Fibroblast of lung (primary cell): ENCODE results near the gene SRRD. TPM values are rescaled to one million over a fixed set of nuclear protein-coding genes. Genes with fewer than 3 reads are reported as not detected.
"Not testable (repeated sequence)": the region's sequence is repeated elsewhere in the genome, so short reads cannot be mapped to it uniquely, and the experiment has no call there.

ENCODE experiments used
- DNase-seq, 2 donors: peaks; one replicate each; pipeline versions ENCODE4 v3.0.0 to v3.0.0-alpha.2; 2010; ENCODE audit warnings: low read depth in 2 of 2
- H2AFZ ChIP-seq: 2 replicates; pipeline ENCODE4 v1.5.1; 2012; ENCODE audit warnings: low read length, control low read depth, inconsistent platforms
- H3K27ac ChIP-seq: 2 replicates; pipeline ENCODE4 v1.5.1; 2011; ENCODE audit warnings: low read length, control low read depth; ENCODE audit not compliant: insufficient read depth
- H3K27me3 ChIP-seq: 2 replicates; pipeline ENCODE4 v1.5.1; 2011; ENCODE audit warnings: mild to moderate bottlenecking, low read length; ENCODE audit not compliant: control insufficient read depth, insufficient read depth
- H3K36me3 ChIP-seq: 2 replicates; pipeline ENCODE4 v1.5.1; 2011; ENCODE audit warnings: low read length; ENCODE audit not compliant: control insufficient read depth, insufficient read depth
- H3K4me1 ChIP-seq: 2 replicates; pipeline ENCODE4 v1.5.1; 2011; ENCODE audit warnings: low read length; ENCODE audit not compliant: control insufficient read depth, insufficient read depth; ENCODE audit errors: extremely low read depth
- H3K4me2 ChIP-seq: 2 replicates; pipeline ENCODE4 v1.5.1; 2011; ENCODE audit warnings: low read length, control low read depth; ENCODE audit not compliant: insufficient read depth; ENCODE audit errors: extremely low read depth
- H3K4me3 ChIP-seq, 4 experiments: fragments of 200-600 bp in 1 of 4; sonication (generic) in 1 of 4; replicated peaks in 1 of 4; 2 replicates each; pipeline ENCODE4 v1.5.1; 2011 to 2016; ENCODE audit warnings: low read length in 4 of 4, low read depth in 3 of 4, mild to moderate bottlenecking in 3 of 4, control low read depth in 2 of 4, inconsistent platforms in 1 of 4, mixed read lengths in 1 of 4; ENCODE audit not compliant: insufficient read depth in 1 of 4; ENCODE audit errors: control extremely low read depth in 1 of 4
- H3K79me2 ChIP-seq: 2 replicates; pipeline ENCODE4 v1.5.1; 2012; ENCODE audit warnings: mild to moderate bottlenecking, low read length, inconsistent platforms; ENCODE audit not compliant: control insufficient read depth, insufficient read depth
- H3K9ac ChIP-seq: 2 replicates; pipeline ENCODE4 v1.5.1; 2011; ENCODE audit warnings: mild to moderate bottlenecking, low read length, control low read depth; ENCODE audit not compliant: insufficient read depth
- H3K9me3 ChIP-seq: 2 replicates; pipeline ENCODE4 v1.5.1; 2012; ENCODE audit warnings: low read depth, low read length; ENCODE audit not compliant: control insufficient read depth, insufficient read depth
- H4K20me1 ChIP-seq: 2 replicates; pipeline ENCODE4 v1.5.1; 2011; ENCODE audit warnings: low read length; ENCODE audit not compliant: control insufficient read depth, insufficient read depth; ENCODE audit errors: extremely low read depth
- CTCF ChIP-seq, 2 donors: IDR thresholded peaks in 1 of 2; conservative IDR thresholded peaks in 1 of 2; 1 replicate in 1 of 2; 2 replicates in 1 of 2; pipeline ENCODE4 v1.5.1; 2011 to 2012; ENCODE audit warnings: low read length in 2 of 2, control low read depth in 1 of 2, inconsistent platforms in 1 of 2, low read depth in 1 of 2, mild to moderate bottlenecking in 1 of 2
- EZH2 ChIP-seq: IDR thresholded peaks from 2 replicates; pipeline ENCODE4 v1.5.1; 2012; ENCODE audit warnings: low read length, control low read depth, mild to moderate bottlenecking; ENCODE audit errors: missing control alignments
- polyA plus RNA-seq, 2 donors: library from polyadenylated mRNA; depleted of rRNA in 1 of 2; stranded (reverse) in 1 of 2; unstranded in 1 of 2; fragments of >200 nt; gene quantifications; 2 replicates each; pipeline ENCODE4 v1.2.1, GENCODE V29; 2011 to 2012; ENCODE audit warnings: missing spikeins in 1 of 2
- total RNA-seq: library from RNA; depleted of rRNA; stranded (reverse); fragments of >200 nt; gene quantifications from 2 replicates; pipeline ENCODE4 v1.2.1, GENCODE V29; 2014

Gene SRRD
- total and polyA plus RNA-seq, 2 donors (not counting 1 experiment from before 2014, with no cell fraction given) = 7.9 to 30.0 TPM

GRCh38 chr22:26527574-26528465, 44.1 kb downstream of the SRRD start:
- H2AFZ ChIP-seq = no peak overlapping the region
- no peaks in the 10 kb centered on the region for H3K36me3 ChIP-seq
- H3K4me1 ChIP-seq = peaks cover 3% of the 10 kb centered on the region
- no peak for DNase-seq
- no peaks in the 10 kb centered on the region for H3K27me3 ChIP-seq
- H3K27ac ChIP-seq = no peak overlapping the region
- no peaks in the 10 kb centered on the region for H3K9me3 ChIP-seq
- TF ChIP-seq EZH2 = no peak
- TF ChIP-seq CTCF (conservative IDR thresholded peaks at IDR 0.05 in 1 of 2, IDR thresholded peaks at IDR 0.05 in 1 of 2; ENCODE audit: low read depth in 1 of 2, low read length in 2 of 2) = no peak
- H3K4me2 ChIP-seq = no peak overlapping the region
- H4K20me1 ChIP-seq = no peaks in the 10 kb centered on the region
- no peak overlapping the region for H3K4me3 ChIP-seq
- H3K79me2 ChIP-seq = no peaks in the 10 kb centered on the region
- no peak overlapping the region for H3K9ac ChIP-seq

GRCh38 chr22:26528518-26528917, 44.8 kb downstream of the SRRD start:
- not testable (repeated sequence) for H3K9me3 ChIP-seq, H3K4me1 ChIP-seq, H3K27ac ChIP-seq, H3K27me3 ChIP-seq, DNase-seq, H3K79me2 ChIP-seq, H3K9ac ChIP-seq, H4K20me1 ChIP-seq, H2AFZ ChIP-seq, H3K4me2 ChIP-seq, H3K36me3 ChIP-seq, H3K4me3 ChIP-seq

- Histone ChIP-seq H3K27me3 (no peaks in the 10 kb centered on the region), H3K9ac (no peak overlapping the region), H3K36me3 (no peaks in the 10 kb centered on the region), H3K4me1 (peaks cover 3% of the 10 kb centered on the region), H3K27ac (no peak overlapping the region), H2AFZ (no peak overlapping the region), H3K4me3 (no peak overlapping the region), H4K20me1 (no peaks in the 10 kb centered on the region), H3K4me2 (no peak overlapping the region), H3K79me2 (no peaks in the 10 kb centered on the region), H3K9me3 (no peaks in the 10 kb centered on the region)
- DNase-seq = peak in 1 of 2 donors; percentile 71
- TF ChIP-seq CTCF (conservative IDR thresholded peaks at IDR 0.05 in 1 of 2, IDR thresholded peaks at IDR 0.05 in 1 of 2; ENCODE audit: low read depth in 1 of 2, low read length in 2 of 2) = no peak
- no peak for TF ChIP-seq EZH2
Measured at GRCh38 chr22:26529345-26529744, 45.7 kb downstream of the SRRD start.
